SH-SY5Y (cell line): ENCODE data around the gene FAM89A.

Experiments
- GATA2 ChIP-seq: IDR thresholded peaks from 2 replicates; pipeline ENCODE4 v1.6.1; 2011; ENCODE audit warnings: mild to moderate bottlenecking, low read depth, low read length
- GATA3 ChIP-seq: IDR thresholded peaks from 2 replicates; pipeline ENCODE4 v1.6.1; 2011; ENCODE audit warnings: low read depth, mild to moderate bottlenecking, low read length, moderate library complexity

DNA sequence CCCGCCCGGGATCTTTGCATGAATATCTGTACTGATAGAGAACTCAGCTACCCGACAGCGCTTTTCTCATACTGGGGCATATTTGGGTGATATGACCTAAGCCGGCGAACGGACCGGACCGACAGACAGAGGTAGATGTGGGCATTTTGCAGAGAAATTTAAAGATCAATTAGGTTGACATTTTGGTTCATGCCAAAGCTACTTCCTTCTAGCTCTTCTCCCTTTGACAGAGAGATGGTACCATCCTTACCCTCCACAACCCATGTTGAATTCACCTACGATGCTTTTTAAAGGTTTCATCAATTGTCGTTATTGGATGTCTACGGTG, 60.7 kb downstream of the FAM89A start:
- no peak for TF ChIP-seq GATA2
- TF ChIP-seq GATA3: no peak
